K562 (cell line): Measurements from ENCODE around the gene HEXD. TPM values are rescaled to one million over a fixed set of nuclear protein-coding genes. Genes with fewer than 3 reads are reported as not detected.

ENCODE experiments used
- ATAC-seq: fragments of 200-7000 bp; cut with Tn5 transposase; 3 replicates; pipeline ENCODE4 v1.9.1; 2020; ENCODE audit warnings: moderate library complexity
- BruUV-seq: library from RNA; stranded (reverse); fragments of 400-500 nt; replicated peaks from 2 replicates; lab custom pipeline; 2021; lab: Mats Ljungman, UMichigan
- CTCF ChIA-PET: fragments of 300-600 bp; formaldehyde crosslinking; extraction: SDS; loops from one replicate; lab custom pipeline; 2021; ENCODE audit warnings: low intra/inter-chr PET ratio; lab: Yijun Ruan, JAX
- POLR2A ChIA-PET: fragments of 300-600, 350-650 bp; sonication (Branson Sonifier 250); formaldehyde crosslinking; extraction: SDS; loops from one replicate; lab custom pipeline; 2021; ENCODE audit warnings: antibody characterized with exemption, inconsistent platforms; lab: Yijun Ruan, JAX
- DNase-seq, 4 experiments: peaks; one replicate each; pipeline versions ENCODE4 v3.0.0 to v3.0.0-alpha.2; 2011 to 2018; ENCODE audit warnings: low spot score in 3 of 4, mixed read lengths in 3 of 4; ENCODE audit errors: extremely low read depth in 1 of 4
- FAIRE-seq: peaks from 2 replicates; lab custom pipeline; 2011; peaks lifted over from hg19 to GRCh38; lab: Jason Lieb, UNC
- H2AFZ ChIP-seq: 2 replicates; pipeline ENCODE4 v1.6.0; 2011; ENCODE audit warnings: low read depth, low read length, control low read depth, inconsistent platforms
- H3K27ac ChIP-seq: fragments of 200-600 bp; 3 replicates; pipeline ENCODE4 v1.8.0; 2011; ENCODE audit warnings: low read depth, mild to moderate bottlenecking, control low read depth, inconsistent platforms, low read length, moderate library complexity, mixed read lengths; ENCODE audit errors: extremely low read depth
- H3K27me3 ChIP-seq, 2 experiments: fragments of 300-600 bp in 1 of 2; 2 replicates in 1 of 2; 3 replicates in 1 of 2; pipeline versions ENCODE4 v1.6.0 to v1.8.0; 2011; ENCODE audit warnings: inconsistent platforms in 2 of 2, low read length in 2 of 2, mild to moderate bottlenecking in 1 of 2, mixed read lengths in 1 of 2, moderate library complexity in 1 of 2; ENCODE audit not compliant: control insufficient read depth in 2 of 2, insufficient read depth in 2 of 2
- H3K36me3 ChIP-seq: fragments of 300-600 bp; 3 replicates; pipeline ENCODE4 v1.8.0; 2011; ENCODE audit warnings: mild to moderate bottlenecking, low read length, inconsistent platforms; ENCODE audit not compliant: control insufficient read depth, insufficient read depth
- H3K4me1 ChIP-seq, 2 experiments: fragments of 200-600 bp in 1 of 2; replicated peaks in 1 of 2; 2 replicates in 1 of 2; 3 replicates in 1 of 2; pipeline versions ENCODE4 v1.5.1 to v1.8.0; 2011; ENCODE audit warnings: inconsistent platforms in 2 of 2, low read length in 2 of 2, mild to moderate bottlenecking in 1 of 2, mixed read lengths in 1 of 2, moderate library complexity in 1 of 2; ENCODE audit not compliant: control insufficient read depth in 2 of 2, insufficient read depth in 2 of 2
- H3K4me2 ChIP-seq: 2 replicates; pipeline ENCODE4 v1.6.1; 2011; ENCODE audit warnings: low read length, control low read depth, inconsistent platforms, mixed read lengths; ENCODE audit not compliant: insufficient read depth
- H3K4me3 ChIP-seq: fragments of 200-600 bp; sonication (generic), shearing (Covaris generic); 2 replicates; pipeline ENCODE4 v1.5.1; 2016; ENCODE audit warnings: control low read depth, inconsistent platforms
- H3K79me2 ChIP-seq: fragments of 200-600 bp; 3 replicates; pipeline ENCODE4 v1.8.0; 2011; ENCODE audit warnings: low read length, inconsistent platforms; ENCODE audit not compliant: control insufficient read depth, insufficient read depth
- H3K9ac ChIP-seq, 2 experiments: 2 replicates each; pipeline versions ENCODE4 v1.6.0 to v1.6.1; 2011; ENCODE audit warnings: low read depth in 2 of 2, low read length in 2 of 2, control low read depth in 1 of 2, inconsistent platforms in 1 of 2, mild to moderate bottlenecking in 1 of 2, mixed read lengths in 1 of 2; ENCODE audit not compliant: insufficient read depth in 1 of 2
- H3K9me1 ChIP-seq: one replicate; pipeline ENCODE4 v1.6.0; 2011; ENCODE audit warnings: inconsistent platforms, mild to moderate bottlenecking, low read length, moderate library complexity; ENCODE audit not compliant: control insufficient read depth, insufficient read depth
- H3K9me3 ChIP-seq: replicated peaks from 2 replicates; pipeline ENCODE4 v1.5.1; 2011; ENCODE audit warnings: low read depth, low read length, inconsistent platforms; ENCODE audit not compliant: control insufficient read depth, insufficient read depth
- H4K20me1 ChIP-seq: replicated peaks from 2 replicates; pipeline ENCODE4 v1.6.1; 2011; ENCODE audit warnings: low read length, inconsistent platforms, mixed read lengths; ENCODE audit not compliant: control insufficient read depth, insufficient read depth
- CBFA2T2 ChIP-seq: fragments of 450-650 bp; conservative IDR thresholded peaks from 2 replicates; pipeline ENCODE4 v1.6.1; 2017; ENCODE audit warnings: mild to moderate bottlenecking
- NFIC ChIP-seq: fragments of 450-650 bp; IDR thresholded peaks from 2 replicates; pipeline ENCODE4 v1.6.1; 2017; ENCODE audit warnings: mild to moderate bottlenecking, inconsistent platforms
- POLR2G ChIP-seq: fragments of 200-400 bp; formaldehyde crosslinking; IDR thresholded peaks from 2 replicates; pipeline ENCODE4 v1.6.1; 2017; ENCODE audit warnings: low read depth, mild to moderate bottlenecking, antibody characterized with exemption, low read length, moderate library complexity
- RBM22 ChIP-seq: fragments of 200-400 bp; formaldehyde crosslinking; IDR thresholded peaks from 2 replicates; pipeline ENCODE4 v1.6.1; 2018; ENCODE audit warnings: low read length, low read depth; ENCODE audit not compliant: poor library complexity, severe bottlenecking
- ZNF785 ChIP-seq: fragments of 250-450 bp; sonication (Bioruptor Pico); IDR thresholded peaks from 2 replicates; pipeline ENCODE4 v1.4.0; 2020; ENCODE audit warnings: mild to moderate bottlenecking
- WGBS: fragments of 100-300 bp; shearing (Covaris generic); methylation state at CpG from one replicate; pipeline ENCODE4 v1.1.6; 2016; ENCODE audit warnings: low coverage, mixed read lengths; ENCODE audit not compliant: insufficient coverage; ENCODE audit errors: missing lambda C conversion rate; 5-methylcytosine and 5-hydroxymethylcytosine counted together
- in situ Hi-C: fragments of 300-500 bp; cut with MboI; formaldehyde crosslinking; loops from 4 replicates; pipeline ENCODE4 v1.15.0; 2018; ENCODE audit warnings: inconsistent platforms, mixed read lengths
- intact Hi-C: fragments of 100-400 bp; cut with micrococcal nuclease; formaldehyde crosslinking; loops from 2 replicates; pipeline ENCODE4 v1.14.2; 2022
- polyA plus RNA-seq, 8 experiments: library from polyadenylated mRNA; depleted of rRNA in 4 of 8; stranded (reverse) in 5 of 8; unstranded in 3 of 8; fragments of >200 nt; fragmentation: Nextera tagmentation in 2 of 8; fragmentation: Illumina TruSeq in 1 of 8; extraction: Ambion mirVana in 2 of 8; extraction: Trizol in 1 of 8; gene quantifications; 2 replicates each; pipeline versions ENCODE4 v1.2.1 to v1.2.3, GENCODE V29; 2011 to 2014; ENCODE audit warnings: inconsistent platforms in 1 of 8, missing spikeins in 1 of 8
- total RNA-seq, 7 experiments: library from RNA; depleted of rRNA in 6 of 7; stranded (reverse); fragments of >200 nt in 6 of 7; fragmentation: Illumina TruSeq in 2 of 7; extraction: Trizol in 2 of 7; gene quantifications; 2 replicates each; pipeline versions ENCODE4 v1.2.1 to v1.2.3, GENCODE V29; 2011 to 2021; ENCODE audit warnings: low replicate concordance in 1 of 7

Gene HEXD
- total and polyA plus RNA-seq, 9 of the 15 experiments (the other 6 are each of a cell fraction or from before 2014, with no cell fraction given) = 1.0 to 25.3 (median 10.0) TPM

- ChIA-PET CTCF (no interaction called here), POLR2A (no interaction called here)
- no peak overlapping the region for H3K4me2 ChIP-seq
- FAIRE-seq = no peak
- no peaks in the 10 kb centered on the region for H3K9me1 ChIP-seq
- DNase-seq = no peak
- intact Hi-C loops = no loop called here
- H3K79me2 ChIP-seq = peaks cover 8% of the 10 kb centered on the region
- no TSS peak for BruUV-seq
- H4K20me1 ChIP-seq = no peaks in the 10 kb centered on the region
- peaks cover 33% of the 10 kb centered on the region; the same call in 2 of the 3 replicates for H3K36me3 ChIP-seq
- peaks cover under 1 to 63% of the 10 kb centered on the region in 2 experiments; a peak in 3 of 5 replicates for H3K4me1 ChIP-seq
- no peak overlapping the region for H3K27ac ChIP-seq
- ATAC-seq = no peak
- H3K9me3 ChIP-seq = no peaks in the 10 kb centered on the region
- no peak overlapping the region for H2AFZ ChIP-seq
- in situ Hi-C loops = no loop called here
- no peak overlapping the region for H3K4me3 ChIP-seq
- WGBS = 92% methylated on average over 28 of the region's 35 CpGs
- TF ChIP-seq RBM22 (peak; percentile 20), POLR2G (peak; percentile 42; the same call in 1 of the 2 replicates), CBFA2T2 (no peak)
- H3K9ac ChIP-seq = no peak overlapping the region; a peak in 1 of 4 replicates
- H3K27me3 ChIP-seq = no peaks in the 10 kb centered on the region
These were observed 26.2 kb downstream of the HEXD start for GRCh38 chr17:82444284-82444893.

GRCh38 chr17:82444941-82445521, 26.9 kb downstream of the HEXD start:
- Histone ChIP-seq H3K79me2 (peaks cover 14% of the 10 kb centered on the region), H3K9me1 (no peaks in the 10 kb centered on the region), H3K27ac (no peak overlapping the region), H3K9me3 (no peaks in the 10 kb centered on the region), H3K9ac (peak overlapping the region in 1 of 2 experiments; percentile 20; a peak in 2 of 4 replicates), H3K27me3 (no peaks in the 10 kb centered on the region), H4K20me1 (no peaks in the 10 kb centered on the region), H3K4me2 (no peak overlapping the region), H3K36me3 (peaks cover 34% of the 10 kb centered on the region; the same call in 2 of the 3 replicates), H3K4me1 (peaks cover 5 to 63% of the 10 kb centered on the region in 2 experiments), H2AFZ (no peak overlapping the region), H3K4me3 (no peak overlapping the region)
- ChIA-PET CTCF (no interaction called here), POLR2A (interaction anchor here (0.6 kb wide), 2 partner anchors 17 kb away, joined by 3 to 4 read pairs; no protein-coding TSS in a partner anchor)
- ATAC-seq (no peak), FAIRE-seq (no peak), DNase-seq (no peak)
- TF ChIP-seq POLR2G (peak; percentile 53; the same call in 1 of the 2 replicates), ZNF785 (CRISPR knock-in tag) (no peak), NFIC (0 out of 2 replicates have a peak, but pooled peaks have one; percentile 33)
- in situ Hi-C loops = no loop called here
- intact Hi-C loops = no loop called here
- WGBS = 82% methylated on average over 15 of the region's 19 CpGs
- no TSS peak for BruUV-seq
